Panc1 (cell line): ENCODE data around the gene OR56A5.

Source experiments
- CTCF ChIP-seq: fragments of 450-650 bp; IDR thresholded peaks from 2 replicates; pipeline ENCODE4 v1.5.1; 2017; ENCODE audit warnings: mild to moderate bottlenecking
- REST ChIP-seq, 2 experiments: IDR thresholded peaks; 2 replicates each; pipeline ENCODE4 v1.6.1; 2011 to 2012; ENCODE audit warnings: low read depth in 2 of 2, control low read depth in 1 of 2, low read length in 1 of 2, mild to moderate bottlenecking in 1 of 2, moderate library complexity in 1 of 2; ENCODE audit not compliant: insufficient read depth in 1 of 2
- SIN3A ChIP-seq: IDR thresholded peaks from 2 replicates; pipeline ENCODE4 v1.6.1; 2012; ENCODE audit warnings: low read depth, mild to moderate bottlenecking, low read length, moderate library complexity, borderline replicate concordance; ENCODE audit not compliant: insufficient read depth

GRCh38 chr11:6006395-6006794, 38.1 kb upstream of the OR56A5 start:
- TF ChIP-seq CTCF: no peak
- TF ChIP-seq REST (IDR thresholded peaks at IDR 0.05; ENCODE audit: insufficient read depth in 1 of 2, low read depth in 2 of 2, low read length in 1 of 2): no peak
- TF ChIP-seq SIN3A: no peak
